CD4-positive, CD25-positive, alpha-beta regulatory T cell (primary cell): ENCODE results near the gene NEAT1. TPM values are rescaled to one million over a fixed set of nuclear protein-coding genes. Genes with fewer than 3 reads are reported as not detected.

Experiments used
- ATAC-seq, 2 donors: fragments of 150-1000 bp; cut with Tn5 transposase; one replicate each; pipeline ENCODE4 v1.10.0; 2021; ENCODE audit warnings: low read depth in 2 of 2, moderate number of reproducible peaks in 2 of 2, moderate library complexity in 1 of 2
- DNase-seq, 3 donors: peaks; one replicate each; pipeline versions ENCODE4 v3.0.0 to v3.0.0-alpha.2; 2012 to 2022; ENCODE audit warnings: mixed read lengths in 1 of 3
- H3K27ac ChIP-seq: one replicate; pipeline ENCODE4 v1.7.0; 2013; ENCODE audit warnings: mild to moderate bottlenecking, low read length; ENCODE audit not compliant: insufficient read depth, poor library complexity, severe bottlenecking
- H3K27me3 ChIP-seq: one replicate; pipeline ENCODE4 v1.7.0; 2013; ENCODE audit warnings: low read length; ENCODE audit not compliant: control insufficient read depth, insufficient read depth
- H3K36me3 ChIP-seq: one replicate; pipeline ENCODE4 v1.7.0; 2013; ENCODE audit warnings: mild to moderate bottlenecking, low read length, moderate library complexity; ENCODE audit not compliant: control insufficient read depth, insufficient read depth
- H3K4me1 ChIP-seq: 2 replicates; pipeline ENCODE4 v1.7.0; 2013; ENCODE audit warnings: mild to moderate bottlenecking, low read length; ENCODE audit not compliant: insufficient read depth, control insufficient read depth, poor library complexity, severe bottlenecking
- H3K4me3 ChIP-seq: one replicate; pipeline ENCODE4 v1.7.0; 2013; ENCODE audit warnings: low read depth, mild to moderate bottlenecking, low read length, moderate library complexity
- H3K9me3 ChIP-seq, 2 experiments: 1 replicate in 1 of 2; 2 replicates in 1 of 2; pipeline ENCODE4 v1.7.0; 2013; ENCODE audit warnings: low read length in 2 of 2, mild to moderate bottlenecking in 1 of 2, moderate library complexity in 1 of 2; ENCODE audit not compliant: control insufficient read depth in 2 of 2
- H3K27ac Mint-ChIP-seq, 3 donors: one replicate each; pipeline ENCODE4 v1.8.0; 2020 to 2022; ENCODE audit warnings: mild to moderate bottlenecking in 3 of 3, mixed read lengths in 3 of 3, moderate library complexity in 2 of 3
- H3K27me3 Mint-ChIP-seq: one replicate; pipeline ENCODE4 v1.8.0; 2022; ENCODE audit warnings: mild to moderate bottlenecking, mixed read lengths
- H3K36me3 Mint-ChIP-seq: one replicate; pipeline ENCODE4 v1.8.0; 2020; ENCODE audit warnings: mixed read lengths
- H3K4me1 Mint-ChIP-seq, 4 donors: one replicate each; pipeline ENCODE4 v1.8.0; 2020 to 2022; ENCODE audit warnings: mixed read lengths in 4 of 4, mild to moderate bottlenecking in 1 of 4
- H3K4me3 Mint-ChIP-seq, 4 donors: one replicate each; pipeline ENCODE4 v1.8.0; 2020 to 2022; ENCODE audit warnings: mild to moderate bottlenecking in 4 of 4, mixed read lengths in 4 of 4, moderate library complexity in 3 of 4
- H3K9me3 Mint-ChIP-seq, 7 donors: one replicate each; pipeline ENCODE4 v1.8.0; 2020 to 2022; ENCODE audit warnings: mixed read lengths in 7 of 7, mild to moderate bottlenecking in 3 of 7, moderate library complexity in 2 of 7
- polyA plus RNA-seq, 4 donors: library from polyadenylated mRNA; unstranded; fragments of 300-500 nt; fragmentation: Illumina TruSeq; gene quantifications; one replicate each; pipeline ENCODE4 v1.2.3, GENCODE V29; 2021
- total RNA-seq: library from RNA; stranded (reverse); gene quantifications from one replicate; pipeline ENCODE4 v1.2.3, GENCODE V29; 2022

Gene NEAT1
- total and polyA plus RNA-seq, 5 donors from 2014 or later, result 1.4 to 890 (median 2.1) TPM

- ATAC-seq (no peak), DNase-seq (no peak)
- H3K9me3 Mint-ChIP-seq, result peaks cover 0 to 3% (median 0%) of the 10 kb centered on the region in 7 donors
- peaks cover 7% of the 10 kb centered on the region for H3K27me3 Mint-ChIP-seq
- H3K4me3 Mint-ChIP-seq, result peak overlapping the region; percentile 90 to 97 (median 95)
- H3K27ac ChIP-seq, result peak overlapping the region; percentile 100
- peaks cover 13% of the 10 kb centered on the region for H3K36me3 Mint-ChIP-seq
- H3K4me1 Mint-ChIP-seq, result peaks cover 4 to 62% (median 30%) of the 10 kb centered on the region in 4 donors
- H3K27ac Mint-ChIP-seq, result peak overlapping the region; percentile 96 to 99 (median 98)
- peak overlapping the region; percentile 84 for H3K4me3 ChIP-seq
- peaks cover 73% of the 10 kb centered on the region for H3K4me1 ChIP-seq
- H3K9me3 ChIP-seq, result no peaks in the 10 kb centered on the region
- peaks cover 3% of the 10 kb centered on the region for H3K36me3 ChIP-seq
- no peaks in the 10 kb centered on the region for H3K27me3 ChIP-seq
Observed at GRCh38 chr11:65419460-65419771, 3.2 kb upstream of the NEAT1 start.

- Histone ChIP-seq H3K36me3 (peaks cover 3% of the 10 kb centered on the region), H3K4me1 (peaks cover 73% of the 10 kb centered on the region), H3K9me3 (no peaks in the 10 kb centered on the region), H3K27ac (peak overlapping the region; percentile 100), H3K4me3 (peak overlapping the region; percentile 84), H3K27me3 (no peaks in the 10 kb centered on the region)
- Mint-ChIP-seq H3K27me3 (peaks cover 9% of the 10 kb centered on the region), H3K9me3 (peaks cover 0 to 3% (median 0%) of the 10 kb centered on the region in 7 donors), H3K36me3 (peaks cover 15% of the 10 kb centered on the region), H3K4me1 (peaks cover 4 to 62% (median 30%) of the 10 kb centered on the region in 4 donors), H3K27ac (peak overlapping the region; percentile 96 to 99 (median 98)), H3K4me3 (peak overlapping the region; percentile 90 to 97 (median 95))
- DNase-seq (peak; percentile 51 to 93 (median 59)), ATAC-seq (no peak)
Observed at GRCh38 chr11:65419772-65420481, 2.7 kb upstream of the NEAT1 start.

DNA sequence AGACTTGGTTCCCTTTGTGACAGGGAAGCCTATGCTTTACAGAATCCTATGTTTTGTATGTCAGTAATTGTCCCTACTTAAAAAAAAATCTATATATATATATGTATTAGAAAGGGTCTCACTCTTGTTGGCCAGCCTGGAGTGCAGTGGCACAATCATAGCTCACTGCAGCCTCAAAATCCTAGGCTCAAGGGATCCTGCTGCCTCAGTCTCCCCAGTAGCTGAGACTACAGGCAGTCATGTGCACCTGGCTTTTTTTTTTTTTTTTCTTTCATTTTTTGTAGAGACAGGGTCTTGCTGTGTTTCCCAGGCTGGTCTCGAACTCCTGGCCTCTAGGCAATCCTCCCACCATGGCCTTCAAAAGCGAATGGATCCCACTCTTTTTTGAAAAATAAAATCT is 2.1 kb upstream of the NEAT1 start:
- peaks cover 0 to 3% (median 0%) of the 10 kb centered on the region in 7 donors for H3K9me3 Mint-ChIP-seq
- peaks cover 9% of the 10 kb centered on the region for H3K27me3 Mint-ChIP-seq
- peak overlapping the region; percentile 90 to 97 (median 95) for H3K4me3 Mint-ChIP-seq
- H3K27ac ChIP-seq, result peak overlapping the region; percentile 100
- peaks cover 3% of the 10 kb centered on the region for H3K36me3 ChIP-seq
- ATAC-seq, result no peak
- peak overlapping the region; percentile 96 to 99 (median 98) for H3K27ac Mint-ChIP-seq
- peaks cover 73% of the 10 kb centered on the region for H3K4me1 ChIP-seq
- DNase-seq, result peak in 1 of 3 donors; percentile 53
- peaks cover 4 to 62% (median 30%) of the 10 kb centered on the region in 4 donors for H3K4me1 Mint-ChIP-seq
- H3K27me3 ChIP-seq, result no peaks in the 10 kb centered on the region
- H3K4me3 ChIP-seq, result peak overlapping the region; percentile 84
- H3K9me3 ChIP-seq, result no peaks in the 10 kb centered on the region
- peaks cover 20% of the 10 kb centered on the region for H3K36me3 Mint-ChIP-seq

DNA sequence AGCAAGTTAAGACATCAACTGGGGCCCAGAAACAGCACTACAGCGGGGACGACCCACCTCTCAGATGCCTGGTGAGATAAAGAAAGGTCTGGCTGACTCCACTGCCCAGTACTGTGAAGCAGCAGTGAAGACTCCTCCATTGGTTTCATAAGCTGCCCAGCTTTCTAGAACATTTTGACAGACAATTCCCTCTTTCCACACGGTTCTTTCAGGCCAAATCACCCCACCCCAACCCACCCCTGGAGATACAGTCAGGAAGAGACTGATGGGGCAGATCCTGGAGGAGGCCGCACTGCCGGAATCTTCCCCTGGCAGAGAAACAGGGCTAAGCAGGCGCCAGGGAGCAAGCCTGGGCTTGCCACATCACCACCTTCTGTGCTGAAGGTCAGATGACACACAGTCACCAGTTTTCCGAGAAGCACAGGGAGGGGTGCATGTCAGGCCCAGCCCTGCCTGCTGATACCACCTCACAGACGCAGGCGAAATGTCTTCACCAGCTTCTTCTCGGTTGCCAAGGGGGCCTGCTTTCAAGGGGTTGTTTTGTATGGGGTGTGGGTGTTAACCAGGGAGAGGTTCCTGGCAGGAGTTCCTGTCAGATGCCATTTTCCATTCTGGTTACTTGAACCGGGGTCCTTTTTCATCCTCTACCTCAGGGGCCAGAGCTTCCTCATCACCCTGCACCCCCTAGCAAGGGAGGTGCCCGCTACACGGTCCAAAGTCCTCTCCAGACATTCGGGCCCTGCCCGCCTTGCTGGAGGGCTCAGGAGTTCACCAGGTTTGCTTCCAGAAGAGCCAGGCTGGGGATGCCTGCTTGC is 1.4 kb upstream of the NEAT1 start:
- Mint-ChIP-seq H3K27ac (peak overlapping the region; percentile 96 to 99 (median 98)), H3K9me3 (peaks cover 0 to 3% (median 0%) of the 10 kb centered on the region in 7 donors), H3K4me1 (peaks cover 4 to 57% (median 29%) of the 10 kb centered on the region in 4 donors), H3K36me3 (peaks cover 23% of the 10 kb centered on the region), H3K4me3 (peak overlapping the region; percentile 90 to 97 (median 95)), H3K27me3 (peaks cover 9% of the 10 kb centered on the region)
- peaks cover 3% of the 10 kb centered on the region for H3K36me3 ChIP-seq
- H3K4me3 ChIP-seq, result peak overlapping the region; percentile 84
- peaks cover 70% of the 10 kb centered on the region for H3K4me1 ChIP-seq
- no peaks in the 10 kb centered on the region for H3K9me3 ChIP-seq
- ATAC-seq (peak; percentile 50 to 54), DNase-seq (peak; percentile 85 to 98 (median 87))
- H3K27ac ChIP-seq, result peak overlapping the region; percentile 100
- no peaks in the 10 kb centered on the region for H3K27me3 ChIP-seq

GRCh38 chr11:65421794-65422632 is 585 bp upstream of the NEAT1 start:
- H3K27ac Mint-ChIP-seq, result peak overlapping the region; percentile 96 to 100 (median 98)
- H3K36me3 ChIP-seq, result peaks cover 5% of the 10 kb centered on the region
- peaks cover 69% of the 10 kb centered on the region for H3K4me1 ChIP-seq
- peak; percentile 0 to 1 for ATAC-seq
- H3K36me3 Mint-ChIP-seq, result peaks cover 31% of the 10 kb centered on the region
- peak overlapping the region; percentile 100 for H3K27ac ChIP-seq
- DNase-seq, result peak; percentile 81 to 97 (median 87)
- H3K4me1 Mint-ChIP-seq, result peaks cover 4 to 57% (median 34%) of the 10 kb centered on the region in 4 donors
- peak overlapping the region; percentile 97 for H3K4me3 ChIP-seq
- H3K27me3 Mint-ChIP-seq, result peaks cover 9% of the 10 kb centered on the region
- H3K9me3 Mint-ChIP-seq, result peaks cover 0 to 3% (median 0%) of the 10 kb centered on the region in 7 donors
- H3K9me3 ChIP-seq, result no peaks in the 10 kb centered on the region
- peak overlapping the region; percentile 90 to 97 (median 95) for H3K4me3 Mint-ChIP-seq
- no peaks in the 10 kb centered on the region for H3K27me3 ChIP-seq

DNA sequence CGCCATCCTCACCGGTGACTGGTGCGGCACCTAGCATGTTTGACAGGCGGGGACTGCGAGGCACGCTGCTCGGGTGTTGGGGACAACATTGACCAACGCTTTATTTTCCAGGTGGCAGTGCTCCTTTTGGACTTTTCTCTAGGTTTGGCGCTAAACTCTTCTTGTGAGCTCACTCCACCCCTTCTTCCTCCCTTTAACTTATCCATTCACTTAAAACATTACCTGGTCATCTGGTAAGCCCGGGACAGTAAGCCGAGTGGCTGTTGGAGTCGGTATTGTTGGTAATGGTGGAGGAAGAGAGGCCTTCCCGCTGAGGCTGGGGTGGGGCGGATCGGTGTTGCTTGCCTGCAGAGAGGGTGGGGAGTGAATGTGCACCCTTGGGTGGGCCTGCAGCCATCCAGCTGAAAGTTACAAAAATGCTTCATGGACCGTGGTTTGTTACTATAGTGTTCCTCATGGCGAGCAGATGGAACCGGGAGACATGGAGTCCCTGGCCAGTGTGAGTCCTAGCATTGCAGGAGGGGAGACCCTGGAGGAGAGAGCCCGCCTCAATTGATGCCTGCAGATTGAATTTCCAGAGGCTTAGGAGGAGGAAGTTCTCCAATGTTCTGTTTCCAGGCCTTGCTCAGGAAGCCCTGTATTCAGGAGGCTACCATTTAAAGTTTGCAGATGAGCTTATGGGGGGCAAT is 1.1 kb downstream of the NEAT1 start:
- Histone ChIP-seq H3K9me3 (no peaks in the 10 kb centered on the region), H3K36me3 (peaks cover 11% of the 10 kb centered on the region), H3K27me3 (no peaks in the 10 kb centered on the region), H3K4me1 (peaks cover 69% of the 10 kb centered on the region), H3K27ac (peak overlapping the region; percentile 100), H3K4me3 (peak overlapping the region; percentile 97)
- H3K4me1 Mint-ChIP-seq, result peaks cover 12 to 59% (median 38%) of the 10 kb centered on the region in 4 donors
- peaks cover 9% of the 10 kb centered on the region for H3K27me3 Mint-ChIP-seq
- H3K4me3 Mint-ChIP-seq, result peak overlapping the region; percentile 90 to 97 (median 95)
- H3K27ac Mint-ChIP-seq, result peak overlapping the region; percentile 96 to 100 (median 98)
- DNase-seq (peak in 2 of 3 donors; percentile 38 to 54), ATAC-seq (no peak)
- H3K9me3 Mint-ChIP-seq, result peaks cover 0 to 3% (median 0%) of the 10 kb centered on the region in 7 donors
- peaks cover 40% of the 10 kb centered on the region for H3K36me3 Mint-ChIP-seq
